ENCODE data around the gene AURKA. TPM values are rescaled to one million over a fixed set of nuclear protein-coding genes. Genes with fewer than 3 reads are reported as not detected.

The AURKA gene
- total and polyA plus RNA-seq, 2 experiments from 2014 or later = 75.8 to 82.0 TPM

DNA sequence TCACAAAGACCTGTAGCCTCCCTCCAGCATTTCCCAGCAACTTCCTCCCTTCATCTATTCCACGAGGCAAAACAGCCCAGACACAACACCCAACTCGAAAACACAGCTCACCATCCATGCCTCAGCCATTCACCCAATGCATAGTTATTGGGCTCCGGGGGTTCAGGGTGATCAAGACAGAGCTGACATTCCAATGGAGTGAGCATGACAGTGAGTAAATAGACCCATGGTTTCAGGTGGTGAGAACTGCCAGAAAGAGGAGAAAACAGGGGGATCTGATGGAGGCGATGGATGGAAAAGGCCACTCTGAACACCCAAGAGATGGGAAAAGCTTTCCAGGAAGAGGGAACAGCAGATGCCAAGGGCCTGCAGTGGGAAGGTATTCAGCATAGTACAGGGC lies 25.9 kb upstream of the AURKA start:
- Mint-ChIP-seq H3K4me1 (peaks cover 13% of the 10 kb centered on the region), H3K9me3 (no peaks in the 10 kb centered on the region), H3K36me3 (ENCODE audit: low read depth) (no peaks in the 10 kb centered on the region), H3K4me3 (no peak overlapping the region), H3K27me3 (ENCODE audit: insufficient read depth, low read depth, poor library complexity) (peaks cover 16% of the 10 kb centered on the region), H3K27ac (no peak overlapping the region)
- TF ChIP-seq, protein P1, sequence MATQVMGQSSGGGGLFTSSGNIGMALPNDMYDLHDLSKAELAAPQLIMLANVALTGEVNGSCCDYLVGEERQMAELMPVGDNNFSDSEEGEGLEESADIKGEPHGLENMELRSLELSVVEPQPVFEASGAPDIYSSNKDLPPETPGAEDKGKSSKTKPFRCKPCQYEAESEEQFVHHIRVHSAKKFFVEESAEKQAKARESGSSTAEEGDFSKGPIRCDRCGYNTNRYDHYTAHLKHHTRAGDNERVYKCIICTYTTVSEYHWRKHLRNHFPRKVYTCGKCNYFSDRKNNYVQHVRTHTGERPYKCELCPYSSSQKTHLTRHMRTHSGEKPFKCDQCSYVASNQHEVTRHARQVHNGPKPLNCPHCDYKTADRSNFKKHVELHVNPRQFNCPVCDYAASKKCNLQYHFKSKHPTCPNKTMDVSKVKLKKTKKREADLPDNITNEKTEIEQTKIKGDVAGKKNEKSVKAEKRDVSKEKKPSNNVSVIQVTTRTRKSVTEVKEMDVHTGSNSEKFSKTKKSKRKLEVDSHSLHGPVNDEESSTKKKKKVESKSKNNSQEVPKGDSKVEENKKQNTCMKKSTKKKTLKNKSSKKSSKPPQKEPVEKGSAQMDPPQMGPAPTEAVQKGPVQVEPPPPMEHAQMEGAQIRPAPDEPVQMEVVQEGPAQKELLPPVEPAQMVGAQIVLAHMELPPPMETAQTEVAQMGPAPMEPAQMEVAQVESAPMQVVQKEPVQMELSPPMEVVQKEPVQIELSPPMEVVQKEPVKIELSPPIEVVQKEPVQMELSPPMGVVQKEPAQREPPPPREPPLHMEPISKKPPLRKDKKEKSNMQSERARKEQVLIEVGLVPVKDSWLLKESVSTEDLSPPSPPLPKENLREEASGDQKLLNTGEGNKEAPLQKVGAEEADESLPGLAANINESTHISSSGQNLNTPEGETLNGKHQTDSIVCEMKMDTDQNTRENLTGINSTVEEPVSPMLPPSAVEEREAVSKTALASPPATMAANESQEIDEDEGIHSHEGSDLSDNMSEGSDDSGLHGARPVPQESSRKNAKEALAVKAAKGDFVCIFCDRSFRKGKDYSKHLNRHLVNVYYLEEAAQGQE (IDR thresholded peaks at IDR 0.05; ENCODE audit: unreplicated experiment) = no peak
- TF ChIP-seq, protein P2, sequence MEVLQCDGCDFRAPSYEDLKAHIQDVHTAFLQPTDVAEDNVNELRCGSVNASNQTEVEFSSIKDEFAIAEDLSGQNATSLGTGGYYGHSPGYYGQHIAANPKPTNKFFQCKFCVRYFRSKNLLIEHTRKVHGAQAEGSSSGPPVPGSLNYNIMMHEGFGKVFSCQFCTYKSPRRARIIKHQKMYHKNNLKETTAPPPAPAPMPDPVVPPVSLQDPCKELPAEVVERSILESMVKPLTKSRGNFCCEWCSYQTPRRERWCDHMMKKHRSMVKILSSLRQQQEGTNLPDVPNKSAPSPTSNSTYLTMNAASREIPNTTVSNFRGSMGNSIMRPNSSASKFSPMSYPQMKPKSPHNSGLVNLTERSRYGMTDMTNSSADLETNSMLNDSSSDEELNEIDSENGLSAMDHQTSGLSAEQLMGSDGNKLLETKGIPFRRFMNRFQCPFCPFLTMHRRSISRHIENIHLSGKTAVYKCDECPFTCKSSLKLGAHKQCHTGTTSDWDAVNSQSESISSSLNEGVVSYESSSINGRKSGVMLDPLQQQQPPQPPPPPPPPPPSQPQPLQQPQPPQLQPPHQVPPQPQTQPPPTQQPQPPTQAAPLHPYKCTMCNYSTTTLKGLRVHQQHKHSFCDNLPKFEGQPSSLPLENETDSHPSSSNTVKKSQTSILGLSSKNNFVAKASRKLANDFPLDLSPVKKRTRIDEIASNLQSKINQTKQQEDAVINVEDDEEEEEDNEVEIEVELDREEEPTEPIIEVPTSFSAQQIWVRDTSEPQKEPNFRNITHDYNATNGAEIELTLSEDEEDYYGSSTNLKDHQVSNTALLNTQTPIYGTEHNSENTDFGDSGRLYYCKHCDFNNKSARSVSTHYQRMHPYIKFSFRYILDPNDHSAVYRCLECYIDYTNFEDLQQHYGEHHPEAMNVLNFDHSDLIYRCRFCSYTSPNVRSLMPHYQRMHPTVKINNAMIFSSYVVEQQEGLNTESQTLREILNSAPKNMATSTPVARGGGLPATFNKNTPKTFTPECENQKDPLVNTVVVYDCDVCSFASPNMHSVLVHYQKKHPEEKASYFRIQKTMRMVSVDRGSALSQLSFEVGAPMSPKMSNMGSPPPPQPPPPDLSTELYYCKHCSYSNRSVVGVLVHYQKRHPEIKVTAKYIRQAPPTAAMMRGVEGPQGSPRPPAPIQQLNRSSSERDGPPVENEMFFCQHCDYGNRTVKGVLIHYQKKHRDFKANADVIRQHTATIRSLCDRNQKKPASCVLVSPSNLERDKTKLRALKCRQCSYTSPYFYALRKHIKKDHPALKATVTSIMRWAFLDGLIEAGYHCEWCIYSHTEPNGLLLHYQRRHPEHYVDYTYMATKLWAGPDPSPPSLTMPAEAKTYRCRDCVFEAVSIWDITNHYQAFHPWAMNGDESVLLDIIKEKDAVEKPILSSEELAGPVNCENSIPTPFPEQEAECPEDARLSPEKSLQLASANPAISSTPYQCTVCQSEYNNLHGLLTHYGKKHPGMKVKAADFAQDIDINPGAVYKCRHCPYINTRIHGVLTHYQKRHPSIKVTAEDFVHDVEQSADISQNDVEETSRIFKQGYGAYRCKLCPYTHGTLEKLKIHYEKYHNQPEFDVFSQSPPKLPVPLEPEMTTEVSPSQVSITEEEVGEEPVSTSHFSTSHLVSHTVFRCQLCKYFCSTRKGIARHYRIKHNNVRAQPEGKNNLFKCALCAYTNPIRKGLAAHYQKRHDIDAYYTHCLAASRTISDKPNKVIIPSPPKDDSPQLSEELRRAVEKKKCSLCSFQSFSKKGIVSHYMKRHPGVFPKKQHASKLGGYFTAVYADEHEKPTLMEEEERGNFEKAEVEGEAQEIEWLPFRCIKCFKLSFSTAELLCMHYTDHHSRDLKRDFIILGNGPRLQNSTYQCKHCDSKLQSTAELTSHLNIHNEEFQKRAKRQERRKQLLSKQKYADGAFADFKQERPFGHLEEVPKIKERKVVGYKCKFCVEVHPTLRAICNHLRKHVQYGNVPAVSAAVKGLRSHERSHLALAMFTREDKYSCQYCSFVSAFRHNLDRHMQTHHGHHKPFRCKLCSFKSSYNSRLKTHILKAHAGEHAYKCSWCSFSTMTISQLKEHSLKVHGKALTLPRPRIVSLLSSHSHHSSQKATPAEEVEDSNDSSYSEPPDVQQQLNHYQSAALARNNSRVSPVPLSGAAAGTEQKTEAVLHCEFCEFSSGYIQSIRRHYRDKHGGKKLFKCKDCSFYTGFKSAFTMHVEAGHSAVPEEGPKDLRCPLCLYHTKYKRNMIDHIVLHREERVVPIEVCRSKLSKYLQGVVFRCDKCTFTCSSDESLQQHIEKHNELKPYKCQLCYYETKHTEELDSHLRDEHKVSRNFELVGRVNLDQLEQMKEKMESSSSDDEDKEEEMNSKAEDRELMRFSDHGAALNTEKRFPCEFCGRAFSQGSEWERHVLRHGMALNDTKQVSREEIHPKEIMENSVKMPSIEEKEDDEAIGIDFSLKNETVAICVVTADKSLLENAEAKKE (CRISPR knock-in tag; IDR thresholded peaks at IDR 0.05) = no peak
- Histone ChIP-seq H3K4me1 (ENCODE audit: insufficient read depth) (no peaks in the 10 kb centered on the region), H3K79me2 (replicated peaks; ENCODE audit: insufficient read depth) (no peaks in the 10 kb centered on the region), H3F3A (replicated peaks; ENCODE audit: low read depth) (no peaks in the 10 kb centered on the region), H3K27ac (ENCODE audit: low read depth) (no peak overlapping the region), H3K27me3 (ENCODE audit: insufficient read depth) (peaks cover 3% of the 10 kb centered on the region; the same call in 1 of the 2 replicates), H3K4me3 (no peak overlapping the region), H4K20me1 (replicated peaks; ENCODE audit: insufficient read depth) (no peaks in the 10 kb centered on the region), H3K9me2 (ENCODE audit: insufficient read depth) (no peaks in the 10 kb centered on the region), H2AFZ (no peak overlapping the region), H3K36me3 (ENCODE audit: insufficient read depth) (no peaks in the 10 kb centered on the region), H3K4me2 (no peak overlapping the region)
- DNase-seq (ENCODE audit: low spot score) = no peak
- ATAC-seq = no peak
